Caco-2 (cell line): ENCODE data around the gene HCN3. TPM values are rescaled to one million over a fixed set of nuclear protein-coding genes. Genes with fewer than 3 reads are reported as not detected.

ENCODE experiments used
- BruUV-seq: library from RNA; stranded (reverse); fragments of 400-500 nt; replicated peaks from 2 replicates; lab custom pipeline; 2021; lab: Mats Ljungman, UMichigan
- CTCF ChIA-PET: fragments of 300-600 bp; sonication (Branson Sonifier 250); formaldehyde crosslinking; loops from one replicate; lab custom pipeline; 2022; ENCODE audit warnings: antibody characterized with exemption; lab: Charles Lee
- POLR2A ChIA-PET: fragments of 300-600 bp; sonication (Branson Sonifier 250); formaldehyde crosslinking; loops from one replicate; lab custom pipeline; 2022; ENCODE audit warnings: antibody characterized with exemption; lab: Charles Lee
- DNase-seq, 2 experiments: peaks; one replicate each; pipeline versions ENCODE4 v3.0.0 to v3.0.0-alpha.2; 2020 to 2022
- H3K27me3 ChIP-seq: replicated peaks from 2 replicates; pipeline ENCODE4 v1.6.0; 2011; ENCODE audit warnings: low read length; ENCODE audit not compliant: control insufficient read depth, insufficient read depth
- H3K36me3 ChIP-seq: 2 replicates; pipeline ENCODE4 v1.5.1; 2011; ENCODE audit warnings: low read length; ENCODE audit not compliant: control insufficient read depth, insufficient read depth
- H3K4me1 ChIP-seq: fragments of 250-450 bp; sonication (Bioruptor Pico); 2 replicates; pipeline ENCODE4 v1.5.1; 2020; ENCODE audit warnings: mild to moderate bottlenecking
- H3K4me3 ChIP-seq: 2 replicates; pipeline ENCODE4 v1.5.1; 2011; ENCODE audit warnings: low read depth, mild to moderate bottlenecking, control low read depth, low read length
- H3K9me3 ChIP-seq: fragments of 250-450 bp; sonication (Bioruptor Pico); 2 replicates; pipeline ENCODE4 v1.5.1; 2020; ENCODE audit warnings: mild to moderate bottlenecking, moderate library complexity
- H3K27ac Mint-ChIP-seq: one replicate; pipeline ENCODE4 v1.8.0; 2022; ENCODE audit warnings: mixed read lengths; ENCODE audit not compliant: unreplicated experiment
- H3K27me3 Mint-ChIP-seq: one replicate; pipeline ENCODE4 v1.8.0; 2022; ENCODE audit warnings: mixed read lengths; ENCODE audit not compliant: insufficient read depth, unreplicated experiment
- H3K36me3 Mint-ChIP-seq: one replicate; pipeline ENCODE4 v1.8.0; 2022; ENCODE audit warnings: mild to moderate bottlenecking, mixed read lengths; ENCODE audit not compliant: insufficient read depth, unreplicated experiment
- H3K4me1 Mint-ChIP-seq: one replicate; pipeline ENCODE4 v1.8.0; 2022; ENCODE audit warnings: low read depth, mixed read lengths; ENCODE audit not compliant: unreplicated experiment
- H3K4me3 Mint-ChIP-seq: one replicate; pipeline ENCODE4 v1.8.0; 2022; ENCODE audit warnings: mild to moderate bottlenecking, moderate library complexity, mixed read lengths; ENCODE audit not compliant: unreplicated experiment
- H3K9me3 Mint-ChIP-seq: one replicate; pipeline ENCODE4 v1.8.0; 2022; ENCODE audit warnings: mixed read lengths; ENCODE audit not compliant: unreplicated experiment
- CTCF ChIP-seq, 2 experiments: fragments of 200-600 bp in 1 of 2; IDR thresholded peaks; 1 replicate in 1 of 2; 2 replicates in 1 of 2; pipeline versions ENCODE4 v1.5.1 to v1.8.0; 2011 to 2022; ENCODE audit warnings: antibody characterized with exemption in 1 of 2, control low read depth in 1 of 2, inconsistent platforms in 1 of 2, low read depth in 1 of 2, low read length in 1 of 2, mild to moderate bottlenecking in 1 of 2, moderate library complexity in 1 of 2; ENCODE audit not compliant: insufficient read depth in 1 of 2, severe bottlenecking in 1 of 2, unreplicated experiment in 1 of 2
- intact Hi-C: fragments of 100-400 bp; cut with micrococcal nuclease; formaldehyde crosslinking; loops from one replicate; pipeline ENCODE4 v1.10.0; 2022; ENCODE audit not compliant: unreplicated experiment
- total RNA-seq: library from RNA; stranded (reverse); gene quantifications from 2 replicates; pipeline ENCODE4 v1.2.3, GENCODE V29; 2022

HCN3 gene
- total RNA-seq, 1 experiment from 2014 or later = 8.8 TPM

GRCh38 chr1:155321639-155322503 lies 44.6 kb downstream of the HCN3 start:
- no TSS peak for BruUV-seq

GRCh38 chr1:155322571-155322952 lies 45.3 kb downstream of the HCN3 start:
- Histone ChIP-seq H3K9me3 (no peaks in the 10 kb centered on the region), H3K4me1 (peaks cover 11% of the 10 kb centered on the region), H3K36me3 (peaks cover 3% of the 10 kb centered on the region), H3K4me3 (peak overlapping the region; percentile 88), H3K27me3 (no peaks in the 10 kb centered on the region)
- Mint-ChIP-seq H3K27ac (peak overlapping the region; percentile 73), H3K4me1 (peaks cover 16% of the 10 kb centered on the region), H3K27me3 (no peaks in the 10 kb centered on the region), H3K4me3 (peak overlapping the region; percentile 94), H3K36me3 (peaks cover 81% of the 10 kb centered on the region), H3K9me3 (no peaks in the 10 kb centered on the region)
- ChIA-PET POLR2A (interaction anchor here (1.0 to 1.1 kb wide), 3 partner anchors 14 to 50 kb away, joined by 3 to 5 read pairs (median 3); partner anchors contain the start of genes CLK2 and FDPS), CTCF (interaction anchor here (0.6 to 3.1 kb wide), 8 partner anchors 15 to 616 kb away, joined by 3 to 34 read pairs (median 4); partner anchors contain the start of genes CLK2 and FDPS)
- peak in 1 of 2 experiments; percentile 51 for DNase-seq
- intact Hi-C loops = loop anchor here (10.0 kb wide), 1 partner anchor 272 kb away; no protein-coding TSS in a partner anchor
- TF ChIP-seq CTCF (IDR thresholded peaks at IDR 0.05; ENCODE audit: insufficient read depth in 1 of 2, low read depth in 1 of 2, low read length in 1 of 2, severe bottlenecking in 1 of 2, unreplicated experiment in 1 of 2) = no peak
- TSS peak; percentile 47 for BruUV-seq

More at GRCh38 chr1:155321639-155322503, 44.6 kb downstream of the HCN3 start:
- Histone ChIP-seq H3K4me1 (peaks cover 14% of the 10 kb centered on the region), H3K4me3 (peak overlapping the region; percentile 88), H3K36me3 (peaks cover 3% of the 10 kb centered on the region; the same call in 1 of the 2 replicates), H3K27me3 (no peaks in the 10 kb centered on the region), H3K9me3 (no peaks in the 10 kb centered on the region)
- Mint-ChIP-seq H3K4me1 (peaks cover 16% of the 10 kb centered on the region), H3K36me3 (peaks cover 81% of the 10 kb centered on the region), H3K4me3 (peak overlapping the region; percentile 94), H3K27me3 (no peaks in the 10 kb centered on the region), H3K9me3 (no peaks in the 10 kb centered on the region), H3K27ac (peak overlapping the region; percentile 73)
- no peak for DNase-seq
- no peak for TF ChIP-seq CTCF (IDR thresholded peaks at IDR 0.05; ENCODE audit: insufficient read depth in 1 of 2, low read depth in 1 of 2, low read length in 1 of 2, severe bottlenecking in 1 of 2, unreplicated experiment in 1 of 2)
- POLR2A ChIA-PET = interaction anchor here (1.0 to 1.1 kb wide), 2 partner anchors 14 to 49 kb away, joined by 3 to 5 read pairs; partner anchors contain the start of genes CLK2 and FDPS
- CTCF ChIA-PET = interaction anchor here (0.6 to 3.1 kb wide), 8 partner anchors 14 to 616 kb away, joined by 3 to 34 read pairs (median 4); partner anchors contain the start of genes CLK2 and FDPS
- intact Hi-C loops = loop anchor here (10.0 kb wide), 1 partner anchor 273 kb away; no protein-coding TSS in a partner anchor
